ENCODE measurements around the gene NKX2-8. TPM values are rescaled to one million over a fixed set of nuclear protein-coding genes. Genes with fewer than 3 reads are reported as not detected.

The NKX2-8 gene
- total RNA-seq, 1 experiment from 2014 or later: not detected

DNA sequence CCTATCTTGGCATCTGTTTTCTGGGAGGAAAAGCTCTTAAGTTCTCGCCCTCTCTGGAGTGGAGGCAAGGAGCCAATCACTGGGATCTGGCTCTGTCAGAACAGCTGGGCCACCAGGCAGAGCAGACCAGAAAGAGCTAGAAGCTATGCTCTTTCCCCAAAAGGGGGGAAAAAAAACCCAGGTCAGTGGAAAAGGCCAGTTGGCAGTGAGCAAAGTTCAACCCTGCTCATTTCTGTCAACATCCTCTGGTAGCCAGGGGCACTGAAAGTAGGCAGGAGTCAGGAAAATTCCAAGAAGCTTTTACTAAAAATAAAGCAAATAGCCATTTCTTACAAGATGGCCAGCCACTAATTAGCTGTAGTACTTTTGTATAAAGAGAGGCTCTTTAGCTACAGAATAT lies 42.6 kb upstream of the NKX2-8 start:
- no peak for DNase-seq
- no peaks in the 10 kb centered on the region for H3K23me2 ChIP-seq (ENCODE audit: insufficient read length, low read depth, low read length, poor library complexity, severe bottlenecking)
- H4K91ac ChIP-seq (ENCODE audit: insufficient read length, low read depth, low read length): no peak overlapping the region
- Mint-ChIP-seq H3K27me3 (ENCODE audit: low read depth) (peaks cover 36% of the 10 kb centered on the region), H3K36me3 (ENCODE audit: insufficient read depth in 1 of 3, low read depth in 3 of 3) (no peaks in the 10 kb centered on the region), H3K4me1 (no peaks in the 10 kb centered on the region), H3K27ac (no peak overlapping the region), H3K4me3 (no peak overlapping the region), H3K9me3 (peaks cover 7 to 9% of the 10 kb centered on the region in 2 experiments; a peak in 3 of 5 replicates)
- H2BK12ac ChIP-seq (ENCODE audit: insufficient read length, low read depth, low read length): no peak overlapping the region
- H2BK20ac ChIP-seq (ENCODE audit: low read depth, low read length, poor library complexity, severe bottlenecking): no peak overlapping the region
- no peak overlapping the region for H3K14ac ChIP-seq (ENCODE audit: insufficient read depth, low read length)
- H2BK15ac ChIP-seq (ENCODE audit: low read depth, low read length): no peak overlapping the region
- H4K5ac ChIP-seq (ENCODE audit: insufficient read length, low read depth, low read length): no peak overlapping the region
- no peaks in the 10 kb centered on the region for H3K79me2 ChIP-seq (ENCODE audit: insufficient read depth, low read length)
- no peak overlapping the region for H3K9ac ChIP-seq (ENCODE audit: extremely low read depth, insufficient read length, low read length)
- no peak overlapping the region for H3K23ac ChIP-seq (ENCODE audit: insufficient read length, low read depth, low read length)
- no peaks in the 10 kb centered on the region for H4K20me1 ChIP-seq (ENCODE audit: control insufficient read depth, insufficient read depth, insufficient read length)
- H2BK5ac ChIP-seq (ENCODE audit: insufficient read length, low read length): no peak overlapping the region
- TF ChIP-seq, protein P1, sequence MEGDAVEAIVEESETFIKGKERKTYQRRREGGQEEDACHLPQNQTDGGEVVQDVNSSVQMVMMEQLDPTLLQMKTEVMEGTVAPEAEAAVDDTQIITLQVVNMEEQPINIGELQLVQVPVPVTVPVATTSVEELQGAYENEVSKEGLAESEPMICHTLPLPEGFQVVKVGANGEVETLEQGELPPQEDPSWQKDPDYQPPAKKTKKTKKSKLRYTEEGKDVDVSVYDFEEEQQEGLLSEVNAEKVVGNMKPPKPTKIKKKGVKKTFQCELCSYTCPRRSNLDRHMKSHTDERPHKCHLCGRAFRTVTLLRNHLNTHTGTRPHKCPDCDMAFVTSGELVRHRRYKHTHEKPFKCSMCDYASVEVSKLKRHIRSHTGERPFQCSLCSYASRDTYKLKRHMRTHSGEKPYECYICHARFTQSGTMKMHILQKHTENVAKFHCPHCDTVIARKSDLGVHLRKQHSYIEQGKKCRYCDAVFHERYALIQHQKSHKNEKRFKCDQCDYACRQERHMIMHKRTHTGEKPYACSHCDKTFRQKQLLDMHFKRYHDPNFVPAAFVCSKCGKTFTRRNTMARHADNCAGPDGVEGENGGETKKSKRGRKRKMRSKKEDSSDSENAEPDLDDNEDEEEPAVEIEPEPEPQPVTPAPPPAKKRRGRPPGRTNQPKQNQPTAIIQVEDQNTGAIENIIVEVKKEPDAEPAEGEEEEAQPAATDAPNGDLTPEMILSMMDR (conservative IDR thresholded peaks at IDR 0.05): no peak
- H3K4me1 ChIP-seq (ENCODE audit: insufficient read depth, low read length): no peaks in the 10 kb centered on the region
- H3K79me1 ChIP-seq (ENCODE audit: insufficient read depth, low read depth, low read length, poor library complexity, severe bottlenecking): no peaks in the 10 kb centered on the region
- H2AK5ac ChIP-seq (ENCODE audit: insufficient read length, low read length): no peak overlapping the region
- H3K18ac ChIP-seq (ENCODE audit: insufficient read length, low read depth, low read length): no peak overlapping the region
- no peaks in the 10 kb centered on the region for H3K27me3 ChIP-seq (ENCODE audit: insufficient read depth, low read length)
- no CpG with 5 or more reads among the region's 1 CpG for WGBS (ENCODE audit: extremely low coverage, insufficient read length, low lambda C conversion rate)
- H2BK120ac ChIP-seq (ENCODE audit: low read depth, low read length, poor library complexity, severe bottlenecking): no peak overlapping the region
- H4K8ac ChIP-seq (replicated peaks; ENCODE audit: insufficient read length, low read depth, low read length): no peak overlapping the region
- no peak overlapping the region for H3K4ac ChIP-seq (ENCODE audit: low read depth, low read length)
- H3K4me2 ChIP-seq (ENCODE audit: insufficient read depth, insufficient read length, low read length): no peak overlapping the region
- no peak overlapping the region for H3K27ac ChIP-seq (ENCODE audit: insufficient read length, low read depth, low read length)
- no peak overlapping the region for H3T11ph ChIP-seq (ENCODE audit: low read length)
- H2AFZ ChIP-seq (ENCODE audit: low read length): no peak overlapping the region
- H3K9me3 ChIP-seq (ENCODE audit: control insufficient read depth, low read depth, low read length): no peaks in the 10 kb centered on the region
- H3K56ac ChIP-seq (ENCODE audit: insufficient read length, low read depth, low read length): no peak overlapping the region

Data from H9 (cell line).